GM12891 (cell line): ENCODE measurements around the gene PDGFRA.

Source experiments
- DNase-seq: peaks from one replicate; pipeline ENCODE4 v3.0.0; 2011; ENCODE audit warnings: low spot score; ENCODE audit not compliant: insufficient read length
- FAIRE-seq: peaks from 2 replicates; lab custom pipeline; 2011; peaks lifted over from hg19 to GRCh38; lab: Jason Lieb, UNC
- PAX5 ChIP-seq: IDR thresholded peaks from 2 replicates; pipeline ENCODE4 v1.6.1; 2011; ENCODE audit warnings: low read length, moderate library complexity, mild to moderate bottlenecking; ENCODE audit not compliant: insufficient read depth, severe bottlenecking
- POLR2A ChIP-seq: IDR thresholded peaks from 2 replicates; pipeline ENCODE4 v1.6.1; 2011; ENCODE audit warnings: low read depth, low read length, control low read depth
- POLR2AphosphoS5 ChIP-seq: IDR thresholded peaks from 2 replicates; pipeline ENCODE4 v1.6.1; 2011; ENCODE audit warnings: low read depth, low read length, control low read depth
- POU2F2 ChIP-seq: IDR thresholded peaks from 2 replicates; pipeline ENCODE4 v1.6.1; 2011; ENCODE audit warnings: low read depth, mild to moderate bottlenecking, control low read depth, low read length, moderate library complexity
- SPI1 ChIP-seq: IDR thresholded peaks from 2 replicates; pipeline ENCODE4 v1.6.1; 2011; ENCODE audit warnings: low read depth, low read length, control low read depth
- TAF1 ChIP-seq: IDR thresholded peaks from 2 replicates; pipeline ENCODE4 v1.6.1; 2011; ENCODE audit warnings: low read depth, low read length, control low read depth

The PDGFRA gene

GRCh38 chr4:54254915-54255246 lies 25.8 kb downstream of the PDGFRA start:
- no peak for TF ChIP-seq POLR2AphosphoS5
- TF ChIP-seq POLR2A, result no peak
- no peak for TF ChIP-seq SPI1
- TF ChIP-seq PAX5, result no peak
- TF ChIP-seq TAF1, result no peak
- TF ChIP-seq POU2F2, result no peak
- no peak for FAIRE-seq
- no peak for DNase-seq

- DNase-seq (no peak), FAIRE-seq (no peak)
- TF ChIP-seq POLR2A, result no peak
- no peak for TF ChIP-seq SPI1
- no peak for TF ChIP-seq PAX5
- TF ChIP-seq POU2F2, result no peak
- no peak for TF ChIP-seq TAF1
- no peak for TF ChIP-seq POLR2AphosphoS5
Observed at GRCh38 chr4:54255881-54256280, 26.8 kb downstream of the PDGFRA start.

DNA sequence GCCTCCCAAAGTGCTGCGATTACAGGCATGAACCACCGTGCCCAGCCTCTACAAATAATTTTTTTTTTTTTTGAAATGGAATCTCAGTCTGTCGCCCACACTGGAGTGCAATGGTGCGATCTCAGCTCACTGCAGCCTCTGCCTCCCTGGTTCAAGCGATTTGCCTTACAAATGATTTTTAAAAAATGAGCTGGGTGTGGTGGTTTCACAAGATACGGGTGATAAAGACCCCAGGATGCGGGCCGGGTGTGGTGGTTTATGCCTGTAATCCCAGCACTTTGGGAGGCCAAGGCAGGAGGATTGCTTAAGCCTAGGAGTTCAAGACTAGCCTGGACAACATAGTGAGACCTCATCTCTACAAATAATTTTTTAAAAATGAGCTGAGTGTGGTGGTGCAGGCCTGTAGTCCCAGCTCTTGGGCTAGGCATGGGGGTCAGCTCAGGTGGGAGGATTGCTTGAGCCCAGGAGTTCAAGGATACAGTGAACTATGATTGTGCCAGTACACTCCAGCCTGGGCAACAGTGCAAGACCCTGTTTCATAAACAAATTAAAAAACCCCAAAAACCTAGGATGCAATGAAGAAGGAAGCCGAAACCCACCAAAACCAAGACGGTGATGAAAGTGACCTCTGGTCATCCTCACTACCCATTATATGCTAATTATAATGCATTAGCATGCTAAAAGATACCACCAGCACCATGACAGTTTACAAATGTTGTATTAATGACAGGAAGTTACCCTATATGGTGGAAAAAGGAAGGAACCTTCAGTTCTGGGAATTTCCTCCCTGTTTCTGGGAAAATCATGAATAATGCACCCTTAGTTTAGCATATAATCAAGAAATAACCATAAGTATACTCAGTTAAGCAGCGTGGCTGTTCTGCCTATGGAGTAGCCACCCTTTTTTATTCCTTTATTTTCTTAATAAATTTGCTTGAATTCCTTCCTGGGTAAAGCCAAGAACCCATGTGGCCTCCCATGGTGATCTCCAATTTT lies 27.7 kb downstream of the PDGFRA start:
- FAIRE-seq (no peak), DNase-seq (no peak)
- no peak for TF ChIP-seq POLR2AphosphoS5

- no peak for DNase-seq
- no peak for FAIRE-seq
- TF ChIP-seq TAF1, result no peak
- no peak for TF ChIP-seq PAX5
- TF ChIP-seq SPI1, result no peak
- TF ChIP-seq POU2F2, result no peak
- no peak for TF ChIP-seq POLR2AphosphoS5
- TF ChIP-seq POLR2A, result no peak
Observed at GRCh38 chr4:54265366-54265765, 36.3 kb downstream of the PDGFRA start.

GRCh38 chr4:54268151-54268550 lies 39.1 kb downstream of the PDGFRA start:
- TF ChIP-seq TAF1, result no peak
- no peak for TF ChIP-seq POLR2AphosphoS5
- TF ChIP-seq POLR2A, result no peak
- TF ChIP-seq POU2F2, result no peak
- no peak for TF ChIP-seq SPI1
- TF ChIP-seq PAX5, result no peak
- FAIRE-seq (no peak), DNase-seq (no peak)

DNA sequence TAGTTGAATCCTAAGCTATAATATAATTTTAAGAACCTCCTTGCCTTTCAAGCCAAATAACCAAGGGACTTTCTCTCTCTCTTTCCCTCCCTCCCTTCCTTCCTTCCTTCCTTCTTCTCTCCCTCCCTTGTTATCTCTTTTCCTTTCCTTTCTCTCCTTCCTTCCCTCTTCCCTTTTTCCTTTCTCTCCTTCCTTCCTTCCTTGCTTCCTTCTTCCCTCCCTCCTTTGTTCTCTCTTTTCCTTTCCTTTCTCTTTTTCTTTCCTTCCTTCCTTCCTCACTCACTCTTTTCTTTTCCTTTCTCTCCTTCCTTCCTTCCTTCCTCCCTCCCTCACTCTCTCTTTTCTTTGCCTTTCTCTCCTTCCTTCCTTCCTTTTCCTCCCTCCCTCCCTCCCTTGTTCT lies 42.4 kb downstream of the PDGFRA start:
- FAIRE-seq (no peak), DNase-seq (no peak)
- TF ChIP-seq SPI1, result no peak
- no peak for TF ChIP-seq POU2F2
- TF ChIP-seq POLR2A, result no peak
- no peak for TF ChIP-seq POLR2AphosphoS5
- TF ChIP-seq PAX5, result no peak
- TF ChIP-seq TAF1, result no peak

DNA sequence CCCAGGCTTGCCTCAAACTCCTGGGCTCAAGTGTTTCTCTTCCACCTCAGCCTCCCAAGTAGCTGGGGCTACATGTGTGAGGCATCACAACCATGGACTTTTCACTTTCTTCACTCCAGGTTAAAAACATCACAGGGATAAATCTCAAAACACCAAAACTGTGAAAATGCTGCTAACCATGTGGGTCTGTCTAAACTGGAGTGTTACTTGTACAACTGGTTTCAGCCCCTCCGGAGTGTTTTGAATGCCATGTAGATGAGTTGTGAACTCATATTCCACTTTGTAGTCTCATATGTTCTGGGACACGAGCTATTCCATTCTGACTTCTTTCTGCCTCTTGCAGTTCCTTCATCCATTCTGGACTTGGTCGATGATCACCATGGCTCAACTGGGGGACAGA lies 43.0 kb downstream of the PDGFRA start:
- FAIRE-seq (no peak), DNase-seq (no peak)

GRCh38 chr4:54274264-54274663 lies 45.2 kb downstream of the PDGFRA start:
- DNase-seq, result no peak
- FAIRE-seq, result no peak
- TF ChIP-seq POLR2AphosphoS5 (no peak), POU2F2 (no peak), SPI1 (no peak), PAX5 (no peak), POLR2A (no peak), TAF1 (no peak)

More for the DNA sequence above, 43.0 kb downstream of the PDGFRA start:
- TF ChIP-seq PAX5, result no peak
- no peak for TF ChIP-seq POU2F2
- no peak for TF ChIP-seq SPI1
- no peak for TF ChIP-seq TAF1
- no peak for TF ChIP-seq POLR2A
- TF ChIP-seq POLR2AphosphoS5, result no peak

- FAIRE-seq, result no peak
- no peak for DNase-seq
- no peak for TF ChIP-seq TAF1
- TF ChIP-seq SPI1, result no peak
Observed at GRCh38 chr4:54274795-54275665, 45.9 kb downstream of the PDGFRA start.
